ENCODE results near the gene SPOCK2. TPM values are rescaled to one million over a fixed set of nuclear protein-coding genes. Genes with fewer than 3 reads are reported as not detected.

SPOCK2 gene
- total and polyA plus RNA-seq, 9 donors = 1.4 to 77.7 (median 8.7) TPM

DNA sequence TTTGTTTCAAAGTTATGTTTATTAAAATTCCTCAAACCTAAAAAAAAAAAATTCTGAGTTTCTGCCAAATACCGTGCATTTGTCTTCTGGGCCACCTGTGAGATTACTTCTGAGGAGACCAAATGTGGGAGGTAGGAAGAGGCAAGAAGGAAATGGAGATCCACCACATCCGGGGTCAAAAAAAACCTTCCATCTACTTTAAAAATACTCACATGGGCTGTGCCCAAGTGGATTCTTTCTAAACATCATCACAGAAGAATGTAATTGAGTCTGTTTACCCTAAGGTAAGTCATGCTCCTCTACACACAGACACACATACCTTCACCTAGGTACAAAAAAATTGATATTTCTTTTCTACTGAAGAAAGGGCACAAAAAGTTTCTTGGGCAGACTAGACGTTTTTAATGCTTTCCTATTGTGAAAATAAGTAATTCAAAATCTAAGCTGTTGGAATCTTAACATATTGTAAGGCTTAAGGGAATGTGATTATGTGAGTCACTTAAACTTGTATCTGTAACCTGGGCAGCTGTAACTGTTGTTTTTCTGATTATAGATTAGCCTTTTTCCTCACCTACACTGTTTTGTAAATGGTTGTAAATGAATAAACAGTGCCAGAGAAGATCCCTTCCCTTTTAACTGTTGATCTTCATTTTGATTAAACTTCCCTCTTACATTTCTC is 19.1 kb upstream of the SPOCK2 start:
- DNase-seq = no peak
- Histone ChIP-seq H3K9me3 (no peaks in the 10 kb centered on the region), H3K4me3 (no peak overlapping the region), H3K4me1 (ENCODE audit: insufficient read depth) (peaks cover 11% of the 10 kb centered on the region), H3K27me3 (no peaks in the 10 kb centered on the region), H3K36me3 (no peaks in the 10 kb centered on the region), H3K27ac (no peak overlapping the region)
- intact Hi-C loops (cut with DNase I) = no loop called here
- no peak for TF ChIP-seq POLR2A (IDR thresholded peaks at IDR 0.05)
- TF ChIP-seq CTCF (IDR thresholded peaks at IDR 0.05) = no peak
- TF ChIP-seq EP300 (IDR thresholded peaks at IDR 0.05) = no peak
- WGBS, 3 donors = 44 to 55% (median 46%) methylated on average over 3 of the region's 3 CpGs

GRCh38 chr10:72106896-72107295 is 18.5 kb upstream of the SPOCK2 start:
- 56 to 74% (median 63%) methylated on average over 2 of the region's 2 CpGs for WGBS, 3 donors
- no peak for DNase-seq
- intact Hi-C loops (cut with DNase I) = no loop called here
- Histone ChIP-seq H3K27ac (no peak overlapping the region), H3K4me3 (no peak overlapping the region), H3K27me3 (no peaks in the 10 kb centered on the region), H3K36me3 (no peaks in the 10 kb centered on the region), H3K9me3 (no peaks in the 10 kb centered on the region), H3K4me1 (ENCODE audit: insufficient read depth) (peaks cover 11% of the 10 kb centered on the region)
- no peak for TF ChIP-seq POLR2A (IDR thresholded peaks at IDR 0.05)
- no peak for TF ChIP-seq CTCF (IDR thresholded peaks at IDR 0.05)
- TF ChIP-seq EP300 (IDR thresholded peaks at IDR 0.05) = no peak

DNA sequence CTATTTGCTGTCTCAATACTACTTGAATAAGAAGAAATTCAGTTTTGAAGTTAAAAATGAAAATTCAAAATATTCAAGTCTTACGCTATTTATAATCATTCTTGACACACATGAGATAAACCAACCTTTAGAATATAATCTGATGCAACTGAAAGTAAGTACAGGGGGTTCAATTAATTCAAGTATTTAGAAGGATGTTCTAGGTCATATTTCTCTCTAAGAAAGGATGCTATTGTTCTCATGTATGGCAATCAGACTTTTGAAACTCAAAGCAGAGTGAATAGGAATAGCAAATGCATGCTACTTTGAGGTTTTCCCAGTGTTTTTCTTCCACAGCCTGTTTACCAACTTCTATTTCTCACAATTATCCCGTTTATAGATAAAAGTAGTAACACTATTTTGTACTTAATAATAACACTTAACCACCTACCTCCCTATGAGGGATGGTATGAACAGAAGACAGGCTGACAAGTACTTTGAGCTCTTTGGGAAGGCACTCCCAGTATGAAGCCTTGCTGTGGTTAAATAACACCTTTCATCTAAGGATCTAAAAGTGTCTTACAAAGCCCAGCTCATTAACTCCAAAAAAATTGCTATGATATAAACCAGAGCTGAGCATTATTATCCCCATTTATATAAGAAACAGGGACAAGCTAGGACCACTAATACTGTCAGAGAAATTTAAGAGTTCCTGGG is 18.0 kb upstream of the SPOCK2 start:
- H3K36me3 ChIP-seq = no peaks in the 10 kb centered on the region
- no peak overlapping the region for H3K27ac ChIP-seq
- WGBS, 3 donors = 67 to 71% (median 68%) methylated on average over 2 of the region's 2 CpGs
- no peaks in the 10 kb centered on the region for H3K9me3 ChIP-seq
- no peak for TF ChIP-seq EP300 (IDR thresholded peaks at IDR 0.05)
- no peak for TF ChIP-seq POLR2A (IDR thresholded peaks at IDR 0.05)
- TF ChIP-seq CTCF (IDR thresholded peaks at IDR 0.05) = no peak
- intact Hi-C loops (cut with DNase I) = no loop called here
- no peaks in the 10 kb centered on the region for H3K27me3 ChIP-seq
- no peak overlapping the region for H3K4me3 ChIP-seq
- H3K4me1 ChIP-seq (ENCODE audit: insufficient read depth) = peaks cover 11% of the 10 kb centered on the region
- DNase-seq = no peak

DNA sequence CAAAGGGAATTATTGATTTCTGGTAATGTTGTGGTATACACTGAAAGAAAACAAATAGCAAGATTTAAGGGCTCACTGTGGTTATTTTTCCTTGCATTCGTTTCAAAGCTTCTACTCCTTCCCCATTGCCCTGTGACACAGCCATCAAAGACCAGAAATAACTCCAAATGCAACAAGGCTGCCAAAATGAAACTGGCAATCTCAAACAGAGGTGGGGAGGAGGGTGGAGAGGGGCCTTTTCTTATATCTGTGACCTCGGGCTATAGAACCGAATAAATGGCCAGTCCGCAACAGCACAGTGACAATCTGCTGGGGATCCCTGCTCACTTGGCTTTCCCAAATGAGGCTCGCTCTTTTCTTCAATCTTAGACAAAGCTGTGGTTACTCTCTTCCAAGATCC is 17.4 kb upstream of the SPOCK2 start:
- Histone ChIP-seq H3K9me3 (no peaks in the 10 kb centered on the region), H3K4me1 (ENCODE audit: insufficient read depth) (peaks cover 11% of the 10 kb centered on the region), H3K36me3 (no peaks in the 10 kb centered on the region), H3K27ac (no peak overlapping the region), H3K4me3 (no peak overlapping the region), H3K27me3 (no peaks in the 10 kb centered on the region)
- no peak for DNase-seq
- TF ChIP-seq EP300 (IDR thresholded peaks at IDR 0.05) = no peak
- no peak for TF ChIP-seq POLR2A (IDR thresholded peaks at IDR 0.05)
- TF ChIP-seq CTCF (IDR thresholded peaks at IDR 0.05) = no peak
- intact Hi-C loops (cut with DNase I) = no loop called here
- WGBS, 3 donors = 88 to 93% (median 91%) methylated on average over 5 of the region's 5 CpGs
